ENCODE measurements around the gene IDH3B. TPM values are rescaled to one million over a fixed set of nuclear protein-coding genes. Genes with fewer than 3 reads are reported as not detected.
A peak's percentile ranks its signal among the peaks of the same experiment; 100 is the strongest.

IDH3B gene
- total and polyA plus RNA-seq, 9 of the 15 experiments (the other 6 are each of a cell fraction or from before 2014, with no cell fraction given), result 91.7 to 224 (median 155) TPM

GRCh38 chr20:2651772-2652723, 12.0 kb downstream of the IDH3B start, which contains the start of gene NOP56 (continued):
- TF ChIP-seq, protein P1, sequence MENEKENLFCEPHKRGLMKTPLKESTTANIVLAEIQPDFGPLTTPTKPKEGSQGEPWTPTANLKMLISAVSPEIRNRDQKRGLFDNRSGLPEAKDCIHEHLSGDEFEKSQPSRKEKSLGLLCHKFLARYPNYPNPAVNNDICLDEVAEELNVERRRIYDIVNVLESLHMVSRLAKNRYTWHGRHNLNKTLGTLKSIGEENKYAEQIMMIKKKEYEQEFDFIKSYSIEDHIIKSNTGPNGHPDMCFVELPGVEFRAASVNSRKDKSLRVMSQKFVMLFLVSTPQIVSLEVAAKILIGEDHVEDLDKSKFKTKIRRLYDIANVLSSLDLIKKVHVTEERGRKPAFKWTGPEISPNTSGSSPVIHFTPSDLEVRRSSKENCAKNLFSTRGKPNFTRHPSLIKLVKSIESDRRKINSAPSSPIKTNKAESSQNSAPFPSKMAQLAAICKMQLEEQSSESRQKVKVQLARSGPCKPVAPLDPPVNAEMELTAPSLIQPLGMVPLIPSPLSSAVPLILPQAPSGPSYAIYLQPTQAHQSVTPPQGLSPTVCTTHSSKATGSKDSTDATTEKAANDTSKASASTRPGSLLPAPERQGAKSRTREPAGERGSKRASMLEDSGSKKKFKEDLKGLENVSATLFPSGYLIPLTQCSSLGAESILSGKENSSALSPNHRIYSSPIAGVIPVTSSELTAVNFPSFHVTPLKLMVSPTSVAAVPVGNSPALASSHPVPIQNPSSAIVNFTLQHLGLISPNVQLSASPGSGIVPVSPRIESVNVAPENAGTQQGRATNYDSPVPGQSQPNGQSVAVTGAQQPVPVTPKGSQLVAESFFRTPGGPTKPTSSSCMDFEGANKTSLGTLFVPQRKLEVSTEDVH (IDR thresholded peaks at IDR 0.05; ENCODE audit: low read depth, partially characterized antibody), result no peak
- TF ChIP-seq RBM25 (IDR thresholded peaks at IDR 0.05; ENCODE audit: low read depth, low read length, severe bottlenecking), result peak; percentile 93
- no peak for TF ChIP-seq ZNF518B (CRISPR knock-in tag; IDR thresholded peaks at IDR 0.05)
- no peak for TF ChIP-seq RBM17 (IDR thresholded peaks at IDR 0.05; ENCODE audit: borderline replicate concordance, low read depth, low read length)
- TF ChIP-seq ZNF224 (CRISPR knock-in tag; IDR thresholded peaks at IDR 0.05), result no peak
- TF ChIP-seq STAG1 (CRISPR knock-in tag; IDR thresholded peaks at IDR 0.05; ENCODE audit: borderline replicate concordance), result no peak
- no peak for TF ChIP-seq CBX2 (IDR thresholded peaks at IDR 0.05; ENCODE audit: insufficient read depth, low read length, poor library complexity, severe bottlenecking)
- TF ChIP-seq MIER1 (IDR thresholded peaks at IDR 0.05; ENCODE audit: low read depth), result no peak
- TF ChIP-seq DMBX1 (CRISPR knock-in tag; IDR thresholded peaks at IDR 0.05; ENCODE audit: borderline replicate concordance), result no peak
- peak; percentile 37 for TF ChIP-seq BRD9 (IDR thresholded peaks at IDR 0.05; ENCODE audit: low read depth, partially characterized antibody)
- no peak for TF ChIP-seq TEAD4 (IDR thresholded peaks at IDR 0.05; ENCODE audit: low read length)
- no peak for TF ChIP-seq TEAD4 (CRISPR knock-in tag; IDR thresholded peaks at IDR 0.05; ENCODE audit: borderline replicate concordance)
- TF ChIP-seq NFRKB (IDR thresholded peaks at IDR 0.05; ENCODE audit: low read depth), result 0 out of 2 replicates have a peak, but pooled peaks have one; percentile 57
- no peak for TF ChIP-seq ZNF766 (CRISPR knock-in tag; conservative IDR thresholded peaks at IDR 0.05)
- peak; percentile 54 for TF ChIP-seq SMAD1 (IDR thresholded peaks at IDR 0.05; ENCODE audit: low read depth, low read length, partially characterized antibody)
- no peak for TF ChIP-seq KAT2B (IDR thresholded peaks at IDR 0.05; ENCODE audit: low read depth, low read length)
- no peak for TF ChIP-seq NUFIP1 (IDR thresholded peaks at IDR 0.05; ENCODE audit: partially characterized antibody)
- TF ChIP-seq RBFOX2 (IDR thresholded peaks at IDR 0.05; ENCODE audit: low read depth, low read length), result peak; percentile 99
- TF ChIP-seq CCAR2 (IDR thresholded peaks at IDR 0.05; ENCODE audit: low read depth, low read length), result no peak

All from K562 (cell line).